IMR-90 (cell line): Measurements from ENCODE around the gene HOXD8. TPM values are rescaled to one million over a fixed set of nuclear protein-coding genes. Genes with fewer than 3 reads are reported as not detected.
A peak's percentile ranks its signal among the peaks of the same experiment; 100 is the strongest.

Experiments used
- ATAC-seq: fragments of 200-7000 bp; cut with Tn5 transposase; 2 replicates; pipeline ENCODE4 v1.9.1; 2020; ENCODE audit warnings: low read depth, mild to moderate bottlenecking, moderate library complexity
- BruUV-seq: library from RNA; stranded (reverse); fragments of 400-500 nt; replicated peaks from 2 replicates; lab custom pipeline; 2021; lab: Mats Ljungman, UMichigan
- CTCF ChIA-PET: fragments of 300-600 bp; formaldehyde crosslinking; extraction: SDS; loops from one replicate; lab custom pipeline; 2021; ENCODE audit warnings: antibody characterized with exemption; lab: Yijun Ruan, JAX
- POLR2A ChIA-PET: fragments of 300-600 bp; sonication (Branson Sonifier 250); formaldehyde crosslinking; loops from one replicate; lab custom pipeline; 2022; ENCODE audit warnings: antibody characterized with exemption; ENCODE audit not compliant: unreplicated experiment; lab: Charles Lee
- DNase-seq: peaks from one replicate; pipeline ENCODE4 v3.0.0; 2013
- H2AFZ ChIP-seq: replicated peaks from 2 replicates; pipeline ENCODE3; 2013; ENCODE audit warnings: low read length, mild to moderate bottlenecking; ENCODE audit not compliant: poor library complexity
- H2AK5ac ChIP-seq: 2 replicates; pipeline ENCODE4 v1.6.1; 2013; ENCODE audit warnings: low read depth, low read length, inconsistent platforms
- H2AK9ac ChIP-seq: replicated peaks from 2 replicates; pipeline ENCODE3; 2013; ENCODE audit warnings: mild to moderate bottlenecking, low read depth, low read length, moderate library complexity; ENCODE audit not compliant: poor library complexity
- H2BK120ac ChIP-seq: 2 replicates; pipeline ENCODE4 v1.6.1; 2013; ENCODE audit warnings: low read depth, low read length, inconsistent platforms
- H2BK15ac ChIP-seq: 3 replicates; pipeline ENCODE4 v1.6.1; 2013; ENCODE audit warnings: low read depth, low read length, inconsistent platforms
- H2BK20ac ChIP-seq: 2 replicates; pipeline ENCODE4 v1.6.1; 2013; ENCODE audit warnings: low read depth, mild to moderate bottlenecking, inconsistent platforms, low read length, moderate library complexity
- H2BK5ac ChIP-seq: 2 replicates; pipeline ENCODE4 v1.6.1; 2013; ENCODE audit warnings: mild to moderate bottlenecking, low read depth, low read length, inconsistent platforms; ENCODE audit not compliant: poor library complexity, severe bottlenecking
- H3K14ac ChIP-seq: replicated peaks from 2 replicates; pipeline ENCODE4 v1.6.1; 2013; ENCODE audit warnings: low read depth, low read length, inconsistent platforms
- H3K18ac ChIP-seq: 2 replicates; pipeline ENCODE4 v1.6.1; 2013; ENCODE audit warnings: low read depth, low read length, control low read depth
- H3K23ac ChIP-seq: 2 replicates; pipeline ENCODE4 v1.6.1; 2013; ENCODE audit warnings: low read depth, low read length, inconsistent platforms
- H3K27ac ChIP-seq: 2 replicates; pipeline ENCODE4 v1.5.1; 2013; ENCODE audit warnings: mild to moderate bottlenecking, control low read depth, low read length; ENCODE audit not compliant: insufficient read depth
- H3K27me3 ChIP-seq: 2 replicates; pipeline ENCODE4 v1.6.1; 2013; ENCODE audit warnings: low read length; ENCODE audit not compliant: control insufficient read depth, insufficient read depth
- H3K36me3 ChIP-seq: 2 replicates; pipeline ENCODE4 v1.6.1; 2013; ENCODE audit warnings: low read length, mixed read lengths; ENCODE audit not compliant: control insufficient read depth, insufficient read depth
- H3K4ac ChIP-seq: 2 replicates; pipeline ENCODE4 v1.6.1; 2013; ENCODE audit warnings: low read depth, low read length, inconsistent platforms
- H3K4me1 ChIP-seq: 2 replicates; pipeline ENCODE4 v1.6.1; 2013; ENCODE audit warnings: low read length, mixed read lengths; ENCODE audit not compliant: control insufficient read depth, insufficient read depth
- H3K4me2 ChIP-seq: 2 replicates; pipeline ENCODE4 v1.6.1; 2013; ENCODE audit warnings: low read depth, mild to moderate bottlenecking, control low read depth, low read length, moderate library complexity
- H3K4me3 ChIP-seq: 2 replicates; pipeline ENCODE4 v1.5.1; 2013; ENCODE audit warnings: low read depth, mild to moderate bottlenecking, control low read depth, low read length, moderate library complexity; ENCODE audit not compliant: insufficient read depth
- H3K56ac ChIP-seq: 2 replicates; pipeline ENCODE4 v1.6.1; 2013; ENCODE audit warnings: low read length, inconsistent platforms; ENCODE audit not compliant: insufficient read depth; ENCODE audit errors: extremely low read depth
- H3K79me1 ChIP-seq, 2 experiments: 2 replicates each; pipeline ENCODE4 v1.6.1; 2013; ENCODE audit warnings: low read length in 2 of 2, inconsistent platforms in 1 of 2, low read depth in 1 of 2
- H3K9ac ChIP-seq: 2 replicates; pipeline ENCODE4 v1.6.1; 2013; ENCODE audit warnings: low read depth, low read length, control low read depth
- H3K9me1 ChIP-seq: 2 replicates; pipeline ENCODE4 v1.6.1; 2013; ENCODE audit warnings: low read length, inconsistent platforms; ENCODE audit not compliant: insufficient read depth
- H3K9me3 ChIP-seq: 2 replicates; pipeline ENCODE4 v1.6.1; 2013; ENCODE audit warnings: low read length; ENCODE audit not compliant: control insufficient read depth, insufficient read depth
- H4K20me1 ChIP-seq: 2 replicates; pipeline ENCODE4 v1.6.1; 2013; ENCODE audit warnings: low read length, inconsistent platforms; ENCODE audit not compliant: insufficient read depth
- H4K5ac ChIP-seq: 2 replicates; pipeline ENCODE4 v1.6.1; 2013; ENCODE audit warnings: mild to moderate bottlenecking, low read depth, low read length, control low read depth
- H4K8ac ChIP-seq, 2 experiments: 2 replicates each; pipeline ENCODE4 v1.6.1; 2013; ENCODE audit warnings: low read depth in 2 of 2, low read length in 2 of 2, control low read depth in 1 of 2, inconsistent platforms in 1 of 2
- H4K91ac ChIP-seq: 2 replicates; pipeline ENCODE4 v1.6.1; 2013; ENCODE audit warnings: low read depth, low read length, inconsistent platforms; ENCODE audit not compliant: insufficient read depth
- BHLHE40 ChIP-seq: fragments of 150-350 bp; IDR thresholded peaks from 2 replicates; pipeline ENCODE4 v1.6.1; 2016; ENCODE audit warnings: mild to moderate bottlenecking, low read depth, low read length
- CEBPB ChIP-seq: IDR thresholded peaks from 2 replicates; pipeline ENCODE4 v1.6.1; 2012; ENCODE audit warnings: low read depth, low read length, improper control_type of control experiment
- CHD1 ChIP-seq: IDR thresholded peaks from 2 replicates; pipeline ENCODE4 v1.6.1; 2012; ENCODE audit warnings: low read depth, low read length, improper control_type of control experiment
- FOS ChIP-seq: fragments of 150-350 bp; IDR thresholded peaks from 2 replicates; pipeline ENCODE4 v1.6.1; 2016; ENCODE audit warnings: low read depth, low read length
- MAFK ChIP-seq: IDR thresholded peaks from 2 replicates; pipeline ENCODE4 v1.6.1; 2012; ENCODE audit warnings: low read depth, low read length, improper control_type of control experiment
- MAZ ChIP-seq: IDR thresholded peaks from 2 replicates; pipeline ENCODE4 v1.6.1; 2012; ENCODE audit warnings: low read depth, mild to moderate bottlenecking, low read length, improper control_type of control experiment, moderate library complexity, borderline replicate concordance
- MXI1 ChIP-seq: IDR thresholded peaks from 2 replicates; pipeline ENCODE4 v1.6.1; 2012; ENCODE audit warnings: low read depth, mild to moderate bottlenecking, low read length, moderate library complexity, borderline replicate concordance
- NFE2L2 ChIP-seq: fragments of 150-350 bp; IDR thresholded peaks from 2 replicates; pipeline ENCODE4 v1.6.1; 2016; ENCODE audit warnings: low read depth, mild to moderate bottlenecking, low read length
- POLR2A ChIP-seq: IDR thresholded peaks from 2 replicates; pipeline ENCODE4 v1.6.1; 2012; ENCODE audit warnings: mild to moderate bottlenecking, low read depth, low read length
- RAD21 ChIP-seq: IDR thresholded peaks from 2 replicates; pipeline ENCODE4 v1.6.1; 2012; ENCODE audit warnings: low read length, improper control_type of control experiment
- RCOR1 ChIP-seq: IDR thresholded peaks from 2 replicates; pipeline ENCODE4 v1.6.1; 2012; ENCODE audit warnings: mild to moderate bottlenecking, low read length, improper control_type of control experiment; ENCODE audit not compliant: insufficient replicate concordance
- RFX5 ChIP-seq: IDR thresholded peaks from 2 replicates; pipeline ENCODE4 v1.8.0; 2012; ENCODE audit warnings: low read depth, mild to moderate bottlenecking, low read length, moderate library complexity
- SMC3 ChIP-seq: fragments of 150-350 bp; IDR thresholded peaks from 2 replicates; pipeline ENCODE4 v1.6.1; 2016; ENCODE audit warnings: low read depth, mild to moderate bottlenecking, antibody characterized with exemption, low read length, moderate library complexity
- USF2 ChIP-seq: fragments of 150-350 bp; IDR thresholded peaks from 2 replicates; pipeline ENCODE4 v1.6.1; 2017; ENCODE audit warnings: mild to moderate bottlenecking, antibody characterized with exemption, low read length, low read depth
- WGBS, 2 experiments: methylation state at CpG; one replicate each; pipeline versions ENCODE4 v1.1.5 to v1.1.7; 2013; ENCODE audit warnings: missing lambda C conversion rate in 2 of 2; ENCODE audit not compliant: insufficient read length in 1 of 2; ENCODE audit errors: extremely low coverage in 2 of 2; 5-methylcytosine and 5-hydroxymethylcytosine counted together
- dilution Hi-C: fragments of 300-500 bp; cut with HindIII; formaldehyde crosslinking; loops from one replicate; pipeline ENCODE4 v1.14.3; 2018; ENCODE audit warnings: low sequenced_read_pairs; ENCODE audit not compliant: unreplicated experiment
- in situ Hi-C: fragments of 300-500 bp; cut with MboI; formaldehyde crosslinking; loops from 3 replicates; pipeline ENCODE4 v1.14.3; 2019; ENCODE audit warnings: low sequenced_read_pairs, inconsistent platforms, mixed read lengths
- intact Hi-C: fragments of 100-400 bp; cut with micrococcal nuclease; formaldehyde crosslinking; loops from 2 replicates; pipeline ENCODE4 v1.10.0; 2022
- polyA plus RNA-seq, 3 experiments: library from polyadenylated mRNA; depleted of rRNA; stranded (reverse); fragments of >200 nt; gene quantifications; 2 replicates each; pipeline ENCODE4 v1.2.3, GENCODE V29; 2012; ENCODE audit warnings: low replicate concordance in 1 of 3
- total RNA-seq: library from RNA; depleted of rRNA; stranded (reverse); fragments of >200 nt; gene quantifications from 2 replicates; pipeline ENCODE4 v1.2.3, GENCODE V29; 2012
- TF ChIP-seq, protein P1 (sequence below): conservative IDR thresholded peaks from 2 replicates; pipeline ENCODE4 v1.5.1; 2012; ENCODE audit warnings: mild to moderate bottlenecking, low read depth, low read length, improper control_type of control experiment

Gene HOXD8
- total and polyA plus RNA-seq, 2 of the 4 experiments (the other 2 are of a cell fraction) = not detected

DNA sequence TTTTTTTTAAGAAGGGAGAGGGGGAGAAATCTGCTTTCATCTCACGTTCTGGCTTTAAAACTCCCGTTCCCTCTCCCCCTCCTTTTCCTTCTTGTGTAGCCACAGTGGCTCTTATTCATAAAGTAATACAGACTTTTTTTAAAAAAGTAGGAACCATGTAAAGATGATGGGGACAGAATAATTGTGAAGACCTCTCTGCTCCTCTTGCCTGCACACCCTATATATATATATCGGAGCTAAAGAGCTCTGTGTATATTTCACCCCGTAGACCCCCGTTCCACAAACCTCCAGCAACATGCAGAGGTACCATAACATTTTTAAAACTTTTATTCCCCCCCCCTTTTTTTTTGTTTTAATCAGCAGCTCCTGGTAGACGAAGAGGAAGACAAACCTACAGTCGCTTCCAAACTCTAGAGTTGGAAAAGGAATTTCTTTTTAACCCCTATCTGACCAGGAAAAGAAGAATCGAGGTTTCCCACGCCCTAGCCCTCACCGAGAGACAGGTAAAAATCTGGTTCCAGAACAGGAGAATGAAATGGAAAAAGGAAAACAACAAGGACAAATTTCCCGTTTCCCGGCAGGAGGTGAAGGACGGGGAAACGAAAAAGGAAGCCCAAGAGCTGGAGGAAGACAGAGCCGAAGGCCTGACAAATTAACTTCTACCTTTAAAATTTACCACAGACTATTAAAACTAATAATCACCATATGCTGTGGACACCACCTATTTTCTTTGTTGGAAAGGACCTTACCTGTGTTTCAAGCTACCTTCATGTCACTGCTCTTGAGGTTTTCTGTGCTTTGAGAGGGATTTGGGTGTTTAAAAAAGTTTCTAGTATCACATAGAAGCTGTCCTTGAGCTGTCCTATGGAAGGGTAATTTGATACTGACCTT lies 1.7 kb downstream of the HOXD8 start:
- no peak overlapping the region for H4K8ac ChIP-seq
- no peaks in the 10 kb centered on the region for H3K36me3 ChIP-seq
- TF ChIP-seq CEBPB (no peak), RAD21 (no peak), MXI1 (no peak), RCOR1 (no peak), MAZ (no peak), CHD1 (no peak), POLR2A (no peak), BHLHE40 (no peak), RFX5 (no peak), FOS (no peak), MAFK (no peak), SMC3 (no peak), NFE2L2 (no peak), USF2 (no peak)
- TF ChIP-seq, protein P1, sequence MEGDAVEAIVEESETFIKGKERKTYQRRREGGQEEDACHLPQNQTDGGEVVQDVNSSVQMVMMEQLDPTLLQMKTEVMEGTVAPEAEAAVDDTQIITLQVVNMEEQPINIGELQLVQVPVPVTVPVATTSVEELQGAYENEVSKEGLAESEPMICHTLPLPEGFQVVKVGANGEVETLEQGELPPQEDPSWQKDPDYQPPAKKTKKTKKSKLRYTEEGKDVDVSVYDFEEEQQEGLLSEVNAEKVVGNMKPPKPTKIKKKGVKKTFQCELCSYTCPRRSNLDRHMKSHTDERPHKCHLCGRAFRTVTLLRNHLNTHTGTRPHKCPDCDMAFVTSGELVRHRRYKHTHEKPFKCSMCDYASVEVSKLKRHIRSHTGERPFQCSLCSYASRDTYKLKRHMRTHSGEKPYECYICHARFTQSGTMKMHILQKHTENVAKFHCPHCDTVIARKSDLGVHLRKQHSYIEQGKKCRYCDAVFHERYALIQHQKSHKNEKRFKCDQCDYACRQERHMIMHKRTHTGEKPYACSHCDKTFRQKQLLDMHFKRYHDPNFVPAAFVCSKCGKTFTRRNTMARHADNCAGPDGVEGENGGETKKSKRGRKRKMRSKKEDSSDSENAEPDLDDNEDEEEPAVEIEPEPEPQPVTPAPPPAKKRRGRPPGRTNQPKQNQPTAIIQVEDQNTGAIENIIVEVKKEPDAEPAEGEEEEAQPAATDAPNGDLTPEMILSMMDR = no peak
- no peak overlapping the region for H3K14ac ChIP-seq
- peaks cover 87% of the 10 kb centered on the region for H3K27me3 ChIP-seq
- in situ Hi-C loops (no loop called here), intact Hi-C loops (no loop called here), dilution Hi-C loops (no loop called here)
- no peaks in the 10 kb centered on the region for H3K79me1 ChIP-seq
- ChIA-PET POLR2A (no interaction called here), CTCF (interaction anchor here (0.7 to 3.1 kb wide), 7 partner anchors 9 to 1018 kb away, joined by 3 to 23 read pairs (median 3); no protein-coding TSS in a partner anchor)
- DNase-seq (no peak), ATAC-seq (no peak)
- 0 out of 2 replicates have a peak overlapping the region, but pooled peaks have one; percentile 39 for H3K4me2 ChIP-seq
- H3K27ac ChIP-seq = no peak overlapping the region
- peaks cover 1% of the 10 kb centered on the region for H3K9me3 ChIP-seq
- no TSS peak for BruUV-seq
- H3K56ac ChIP-seq = no peak overlapping the region
- no peak overlapping the region for H4K5ac ChIP-seq
- H2AK9ac ChIP-seq = no peak overlapping the region
- peak overlapping the region; percentile 51; the same call in 1 of the 2 replicates for H3K23ac ChIP-seq
- H2BK15ac ChIP-seq = no peak overlapping the region
- no peak overlapping the region for H4K91ac ChIP-seq
- no peak overlapping the region for H3K4ac ChIP-seq
- no peak overlapping the region for H2BK20ac ChIP-seq
- H3K9me1 ChIP-seq = no peaks in the 10 kb centered on the region
- no peaks in the 10 kb centered on the region for H3K4me1 ChIP-seq
- H2AFZ ChIP-seq = no peak overlapping the region
- no peak overlapping the region for H2BK5ac ChIP-seq
- no peak overlapping the region for H3K4me3 ChIP-seq
- WGBS, 2 experiments = no CpG with 5 or more reads among the region's 15 CpGs
- no peaks in the 10 kb centered on the region for H4K20me1 ChIP-seq
- no peak overlapping the region for H3K9ac ChIP-seq
- no peak overlapping the region for H2AK5ac ChIP-seq
- H2BK120ac ChIP-seq = no peak overlapping the region
- H3K18ac ChIP-seq = no peak overlapping the region
